Fibroblast of skin of back (primary cell): ENCODE data around the gene DRD2.

Source experiments
- DNase-seq: peaks from one replicate; pipeline ENCODE4 v3.0.0-alpha.2; 2013

DRD2 gene

DNA sequence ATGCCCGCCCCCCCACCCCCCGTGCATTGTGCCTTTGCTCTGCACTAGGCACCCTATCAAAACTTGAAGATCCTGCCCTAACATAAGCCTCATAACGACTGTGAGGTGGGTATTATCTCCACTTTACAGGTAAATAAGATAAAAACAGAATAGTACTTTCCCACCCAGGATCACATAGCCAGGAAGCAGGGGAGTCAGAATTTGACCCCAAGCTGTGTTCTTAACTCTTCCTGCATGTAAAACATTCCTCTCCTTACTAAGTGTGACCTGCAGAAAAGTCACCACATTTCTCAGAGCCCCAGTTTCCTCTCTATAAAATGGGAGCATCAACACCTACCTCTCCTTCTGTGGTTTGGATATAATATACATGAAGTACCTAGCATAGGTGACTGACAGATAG is 105.8 kb downstream of the DRD2 start:
- DNase-seq = no peak

DNA sequence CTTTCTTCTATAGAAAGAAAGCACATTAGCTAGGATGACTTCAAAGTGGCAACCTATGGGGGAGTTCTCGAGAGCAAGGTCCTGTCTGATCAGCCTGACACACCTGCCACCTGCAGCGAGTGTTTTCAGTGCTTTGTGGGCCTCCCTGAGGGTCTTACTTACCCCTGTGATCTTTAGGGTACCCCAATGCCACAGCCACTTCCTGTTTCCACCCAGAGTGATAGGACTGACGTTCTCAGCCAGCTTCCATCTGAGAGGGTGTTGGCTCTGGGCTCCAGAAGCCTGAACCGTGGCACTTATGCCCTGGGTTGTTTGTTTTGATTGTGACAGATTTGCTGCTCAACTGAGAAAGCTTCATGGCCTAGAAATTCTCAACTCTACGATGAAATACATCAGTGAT is 109.3 kb downstream of the DRD2 start:
- no peak for DNase-seq

DNA sequence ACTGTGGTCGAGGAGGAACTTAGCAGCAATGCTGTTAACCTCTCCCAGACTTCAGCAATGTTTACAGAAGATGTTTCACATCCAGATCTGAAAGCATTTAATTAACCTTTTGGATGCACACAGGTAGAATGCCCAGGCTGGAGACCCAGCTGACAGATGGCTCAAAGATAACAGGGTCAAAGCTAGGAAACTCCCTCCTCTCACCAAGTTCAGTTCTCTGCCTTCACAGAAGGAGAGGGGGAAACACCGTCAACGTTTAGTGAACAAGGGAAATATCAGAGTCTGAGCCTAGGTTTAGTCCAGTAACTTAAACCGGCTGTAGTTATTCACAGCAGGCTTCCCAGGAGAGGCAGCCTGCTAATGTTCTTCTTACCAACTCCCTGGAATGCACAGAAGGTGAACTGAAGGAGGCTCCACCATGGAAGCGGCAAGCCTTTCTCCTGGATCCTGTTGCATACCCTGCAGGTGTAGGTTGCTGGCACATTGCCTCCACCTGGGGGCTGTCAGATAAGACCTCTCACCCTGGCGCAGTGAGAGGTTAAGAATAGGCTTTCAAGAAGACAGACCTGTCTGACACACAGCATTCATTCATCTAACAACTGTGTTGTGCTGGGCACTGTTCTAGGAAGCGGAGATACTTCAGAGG is 111.1 kb downstream of the DRD2 start:
- DNase-seq = no peak

DNA sequence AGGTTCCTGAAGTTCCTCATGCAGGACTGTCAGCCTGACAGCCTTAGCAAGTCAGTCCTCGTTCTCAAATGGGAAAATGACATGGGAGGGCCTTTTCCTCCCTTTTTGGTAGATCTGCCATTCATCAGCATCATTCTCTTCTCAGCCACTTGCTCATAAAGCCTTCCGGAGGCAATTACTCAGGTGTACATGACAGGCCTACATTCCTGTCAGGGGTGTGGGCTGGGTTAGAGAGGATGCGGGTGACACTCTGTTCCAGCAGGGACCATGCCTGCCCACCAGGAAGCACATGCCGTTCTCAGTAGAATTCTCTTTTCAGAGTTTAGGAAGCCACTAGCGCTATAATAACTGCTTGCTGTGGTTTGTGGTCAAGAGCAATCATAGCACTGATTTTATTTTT is 111.8 kb downstream of the DRD2 start:
- no peak for DNase-seq
